Panc1 (cell line): Measurements from ENCODE around the gene DHH. TPM values are rescaled to one million over a fixed set of nuclear protein-coding genes. Genes with fewer than 3 reads are reported as not detected.

Source experiments
- ATAC-seq: fragments of 200-7000 bp; cut with Tn5 transposase; 2 replicates; pipeline ENCODE4 v1.9.1; 2020; ENCODE audit warnings: mild to moderate bottlenecking, moderate library complexity
- BruUV-seq: library from RNA; stranded (reverse); fragments of 400-500 nt; replicated peaks from 2 replicates; lab custom pipeline; 2021; lab: Mats Ljungman, UMichigan
- CTCF ChIA-PET: fragments of 300-600 bp; sonication (Branson Sonifier 250); formaldehyde crosslinking; loops from one replicate; lab custom pipeline; 2022; ENCODE audit warnings: antibody characterized with exemption; lab: Charles Lee
- POLR2A ChIA-PET: fragments of 300-600 bp; sonication (Branson Sonifier 250); formaldehyde crosslinking; loops from one replicate; lab custom pipeline; 2022; ENCODE audit warnings: antibody characterized with exemption; lab: Charles Lee
- DNase-seq: peaks from one replicate; pipeline ENCODE4 v3.0.0-alpha.2; 2010; ENCODE audit warnings: low read depth, low spot score
- H3K27ac ChIP-seq: 2 replicates; pipeline ENCODE4 v1.5.1; 2011; ENCODE audit warnings: mild to moderate bottlenecking, low read length, inconsistent platforms
- H3K27me3 ChIP-seq: fragments of 200-500 bp; sonication (Bioruptor generic); 2 replicates; pipeline ENCODE4 v1.6.0; 2014; ENCODE audit warnings: low read length, inconsistent platforms; ENCODE audit not compliant: control insufficient read depth, insufficient read depth
- H3K36me3 ChIP-seq: fragments of 200-500 bp; sonication (Bioruptor generic); 2 replicates; pipeline ENCODE4 v1.5.1; 2014; ENCODE audit warnings: inconsistent platforms, mild to moderate bottlenecking, low read length, moderate library complexity; ENCODE audit not compliant: control insufficient read depth, insufficient read depth
- H3K4me1 ChIP-seq: 2 replicates; pipeline ENCODE4 v1.5.1; 2011; ENCODE audit warnings: inconsistent platforms, mild to moderate bottlenecking, low read length, moderate library complexity; ENCODE audit not compliant: control insufficient read depth, insufficient read depth
- H3K4me3 ChIP-seq, 2 experiments: 2 replicates each; pipeline ENCODE4 v1.5.1; 2011 to 2012; ENCODE audit warnings: low read depth in 2 of 2, low read length in 2 of 2, mild to moderate bottlenecking in 2 of 2, inconsistent platforms in 1 of 2, moderate library complexity in 1 of 2
- H3K9me3 ChIP-seq: fragments of 200-500 bp; sonication (Bioruptor generic); 2 replicates; pipeline ENCODE4 v1.5.1; 2014; ENCODE audit warnings: low read depth, mild to moderate bottlenecking, inconsistent platforms, low read length, moderate library complexity; ENCODE audit not compliant: control insufficient read depth, insufficient read depth
- CTCF ChIP-seq: fragments of 450-650 bp; IDR thresholded peaks from 2 replicates; pipeline ENCODE4 v1.5.1; 2017; ENCODE audit warnings: mild to moderate bottlenecking
- POLR2AphosphoS5 ChIP-seq: IDR thresholded peaks from 2 replicates; pipeline ENCODE4 v1.6.1; 2012; ENCODE audit warnings: mild to moderate bottlenecking, low read depth, low read length, moderate library complexity
- REST ChIP-seq, 2 experiments: IDR thresholded peaks; 2 replicates each; pipeline ENCODE4 v1.6.1; 2011 to 2012; ENCODE audit warnings: low read depth in 2 of 2, control low read depth in 1 of 2, low read length in 1 of 2, mild to moderate bottlenecking in 1 of 2, moderate library complexity in 1 of 2; ENCODE audit not compliant: insufficient read depth in 1 of 2
- SIN3A ChIP-seq: IDR thresholded peaks from 2 replicates; pipeline ENCODE4 v1.6.1; 2012; ENCODE audit warnings: low read depth, mild to moderate bottlenecking, low read length, moderate library complexity, borderline replicate concordance; ENCODE audit not compliant: insufficient read depth
- TCF7L2 ChIP-seq: IDR thresholded peaks from 2 replicates; pipeline ENCODE4 v1.6.1; 2011; ENCODE audit warnings: mild to moderate bottlenecking, low read depth, low read length, inconsistent platforms
- in situ Hi-C: cut with HindIII; loops from 2 replicates; pipeline ENCODE4 v1.10.0; 2016; ENCODE audit warnings: low sequenced_read_pairs, low pct_unique_long_range_greater_than_20kb
- intact Hi-C: fragments of 100-400 bp; cut with micrococcal nuclease; formaldehyde crosslinking; loops from one replicate; pipeline ENCODE4 v1.10.0; 2022; ENCODE audit not compliant: unreplicated experiment
- total RNA-seq: library from RNA; stranded (reverse); gene quantifications from one replicate; pipeline ENCODE4 v1.2.1, GENCODE V29; 2021; ENCODE audit not compliant: unreplicated experiment

DHH gene
- total RNA-seq, 1 experiment from 2014 or later: 1.9 TPM

- BruUV-seq: no TSS peak
- Histone ChIP-seq H3K36me3 (peaks cover 34% of the 10 kb centered on the region), H3K27me3 (no peaks in the 10 kb centered on the region), H3K27ac (no peak overlapping the region), H3K9me3 (no peaks in the 10 kb centered on the region), H3K4me3 (no peak overlapping the region), H3K4me1 (no peaks in the 10 kb centered on the region)
- ChIA-PET CTCF (no interaction called here), POLR2A (no interaction called here)
- DNase-seq: no peak
- intact Hi-C loops: no loop called here
- TF ChIP-seq POLR2AphosphoS5 (no peak), SIN3A (no peak), REST (IDR thresholded peaks at IDR 0.05; ENCODE audit: insufficient read depth in 1 of 2, low read depth in 2 of 2, low read length in 1 of 2) (no peak), TCF7L2 (no peak), CTCF (no peak)
- in situ Hi-C loops: no loop called here
- no peak for ATAC-seq
Measured at GRCh38 chr12:49040364-49040855, 54.2 kb downstream of the DHH start.

GRCh38 chr12:49039421-49040363 lies 54.9 kb downstream of the DHH start:
- no peaks in the 10 kb centered on the region for H3K9me3 ChIP-seq
- no peak overlapping the region for H3K4me3 ChIP-seq
- TF ChIP-seq REST (IDR thresholded peaks at IDR 0.05; ENCODE audit: insufficient read depth in 1 of 2, low read depth in 2 of 2, low read length in 1 of 2) (no peak), SIN3A (no peak), TCF7L2 (no peak), CTCF (no peak), POLR2AphosphoS5 (no peak)
- no peak for ATAC-seq
- in situ Hi-C loops: no loop called here
- ChIA-PET POLR2A (no interaction called here), CTCF (no interaction called here)
- BruUV-seq: no TSS peak
- DNase-seq: no peak
- H3K4me1 ChIP-seq: no peaks in the 10 kb centered on the region
- no peak overlapping the region for H3K27ac ChIP-seq
- H3K36me3 ChIP-seq: peaks cover 32% of the 10 kb centered on the region
- no peaks in the 10 kb centered on the region for H3K27me3 ChIP-seq
- intact Hi-C loops: no loop called here
